Mesenchymal stem cell (in vitro differentiated cells and primary cell): ENCODE measurements around the gene SV2B.

Source experiments
- DNase-seq: peaks from one replicate; pipeline ENCODE4 v3.0.0-alpha.2; 2013
- H2AFZ ChIP-seq: one replicate; pipeline ENCODE4 v1.6.1; 2013; ENCODE audit warnings: low read depth, mild to moderate bottlenecking, control low read depth, inconsistent platforms, low read length, moderate library complexity
- H2AK5ac ChIP-seq: 2 replicates; pipeline ENCODE4 v1.6.1; 2013; ENCODE audit warnings: low read length, moderate library complexity, mild to moderate bottlenecking, inconsistent platforms; ENCODE audit not compliant: severe bottlenecking
- H2BK120ac ChIP-seq: one replicate; pipeline ENCODE4 v1.6.1; 2013; ENCODE audit warnings: low read depth, mild to moderate bottlenecking, inconsistent platforms, low read length, moderate library complexity
- H2BK12ac ChIP-seq, 2 experiments: one replicate each; pipeline ENCODE4 v1.6.1; 2013; ENCODE audit warnings: inconsistent platforms in 2 of 2, low read length in 2 of 2, mild to moderate bottlenecking in 2 of 2, moderate library complexity in 2 of 2, control low read depth in 1 of 2
- H2BK15ac ChIP-seq: one replicate; pipeline ENCODE4 v1.6.1; 2013; ENCODE audit warnings: mild to moderate bottlenecking, low read depth, inconsistent platforms; ENCODE audit not compliant: poor library complexity, severe bottlenecking
- H2BK5ac ChIP-seq: 2 replicates; pipeline ENCODE4 v1.6.1; 2013; ENCODE audit warnings: low read depth, mild to moderate bottlenecking, low read length, control low read depth, inconsistent platforms; ENCODE audit not compliant: poor library complexity, severe bottlenecking
- H3K14ac ChIP-seq, 2 experiments: one replicate each; pipeline ENCODE4 v1.6.1; 2013; ENCODE audit warnings: inconsistent platforms in 2 of 2, low read length in 2 of 2, control low read depth in 1 of 2, mild to moderate bottlenecking in 1 of 2, moderate library complexity in 1 of 2
- H3K18ac ChIP-seq, 2 experiments: one replicate each; pipeline ENCODE4 v1.6.1; 2013; ENCODE audit warnings: inconsistent platforms in 2 of 2, low read length in 2 of 2, control low read depth in 1 of 2, low read depth in 1 of 2, mild to moderate bottlenecking in 1 of 2
- H3K23ac ChIP-seq, 2 experiments: one replicate each; pipeline ENCODE4 v1.6.1; 2013; ENCODE audit warnings: inconsistent platforms in 2 of 2, low read length in 2 of 2, mild to moderate bottlenecking in 2 of 2, moderate library complexity in 2 of 2, control low read depth in 1 of 2
- H3K27ac ChIP-seq: 2 replicates; pipeline ENCODE4 v1.5.1; 2013; ENCODE audit warnings: mild to moderate bottlenecking, moderate library complexity, low read length, control low read depth, inconsistent platforms; ENCODE audit not compliant: poor library complexity, severe bottlenecking
- H3K27me3 ChIP-seq, 2 experiments: 2 replicates each; pipeline versions ENCODE4 v1.6.1 to v1.7.0; 2013; ENCODE audit warnings: low read length in 2 of 2, mild to moderate bottlenecking in 2 of 2, moderate library complexity in 2 of 2, control low read depth in 1 of 2, inconsistent platforms in 1 of 2; ENCODE audit not compliant: control insufficient read depth in 1 of 2, insufficient read depth in 1 of 2
- H3K36me3 ChIP-seq, 2 experiments: 2 replicates each; pipeline versions ENCODE4 v1.6.1 to v1.7.0; 2013; ENCODE audit warnings: low read length in 2 of 2, control low read depth in 1 of 2, inconsistent platforms in 1 of 2, low read depth in 1 of 2, mild to moderate bottlenecking in 1 of 2; ENCODE audit not compliant: insufficient read depth in 2 of 2, control insufficient read depth in 1 of 2
- H3K4ac ChIP-seq, 2 experiments: one replicate each; pipeline ENCODE4 v1.6.1; 2013; ENCODE audit warnings: inconsistent platforms in 2 of 2, low read length in 2 of 2, mild to moderate bottlenecking in 2 of 2, moderate library complexity in 2 of 2, control low read depth in 1 of 2, low read depth in 1 of 2
- H3K4me1 ChIP-seq: 2 replicates; pipeline ENCODE4 v1.6.1; 2013; ENCODE audit warnings: low read depth, low read length, control low read depth; ENCODE audit not compliant: control insufficient read depth, insufficient read depth
- H3K4me2 ChIP-seq: 2 replicates; pipeline ENCODE4 v1.6.1; 2013; ENCODE audit warnings: low read length, mild to moderate bottlenecking, inconsistent platforms; ENCODE audit not compliant: poor library complexity, severe bottlenecking
- H3K4me3 ChIP-seq, 2 experiments: 2 replicates each; pipeline versions ENCODE4 v1.5.1 to v1.7.0; 2013; ENCODE audit warnings: low read length in 2 of 2, mild to moderate bottlenecking in 2 of 2, control low read depth in 1 of 2, low read depth in 1 of 2; ENCODE audit not compliant: insufficient read depth in 1 of 2
- H3K79me1 ChIP-seq: replicated peaks from 2 replicates; pipeline ENCODE4 v1.6.1; 2013; ENCODE audit warnings: mild to moderate bottlenecking, control low read depth, low read length, inconsistent platforms; ENCODE audit not compliant: poor library complexity, severe bottlenecking
- H3K9ac ChIP-seq: 2 replicates; pipeline ENCODE4 v1.7.0; 2013; ENCODE audit warnings: mild to moderate bottlenecking, low read length, moderate library complexity
- H3K9me3 ChIP-seq: 2 replicates; pipeline ENCODE4 v1.7.0; 2013; ENCODE audit warnings: mild to moderate bottlenecking, low read length; ENCODE audit not compliant: control insufficient read depth
- H4K8ac ChIP-seq: one replicate; pipeline ENCODE4 v1.6.1; 2013; ENCODE audit warnings: inconsistent platforms, mild to moderate bottlenecking, low read length, moderate library complexity
- H4K91ac ChIP-seq: one replicate; pipeline ENCODE4 v1.6.1; 2013; ENCODE audit warnings: mild to moderate bottlenecking, low read length, inconsistent platforms
- WGBS: methylation state at CpG from one replicate; pipeline ENCODE4 v1.1.7; 2013; ENCODE audit warnings: mixed read lengths; 5-methylcytosine and 5-hydroxymethylcytosine counted together

Gene SV2B

GRCh38 chr15:91141097-91141496, 41.0 kb downstream of the SV2B start:
- Histone ChIP-seq H4K91ac (no peak overlapping the region), H3K9ac (no peak overlapping the region), H4K8ac (no peak overlapping the region), H3K79me1 (no peaks in the 10 kb centered on the region), H3K18ac (no peak overlapping the region), H2AK5ac (no peak overlapping the region), H2BK5ac (no peak overlapping the region), H2AFZ (no peak overlapping the region), H3K27ac (no peak overlapping the region), H3K4ac (no peak overlapping the region), H3K9me3 (no peaks in the 10 kb centered on the region), H3K4me2 (no peak overlapping the region), H3K23ac (no peak overlapping the region), H2BK120ac (no peak overlapping the region), H3K14ac (no peak overlapping the region), H3K36me3 (no peaks in the 10 kb centered on the region), H3K4me1 (no peaks in the 10 kb centered on the region), H2BK15ac (no peak overlapping the region), H3K27me3 (no peaks in the 10 kb centered on the region), H3K4me3 (no peak overlapping the region), H2BK12ac (no peak overlapping the region)
- no peak for DNase-seq
- WGBS: 71% methylated on average over 4 of the region's 4 CpGs

- no peak overlapping the region for H3K27ac ChIP-seq
- 78% methylated on average over 1 of the region's 1 CpG for WGBS
- H2BK5ac ChIP-seq: no peak overlapping the region
- no peak overlapping the region for H2AFZ ChIP-seq
- no peak overlapping the region for H2BK120ac ChIP-seq
- H3K9ac ChIP-seq: no peak overlapping the region
- H3K4me1 ChIP-seq: no peaks in the 10 kb centered on the region
- H3K23ac ChIP-seq: no peak overlapping the region
- no peak overlapping the region for H2BK15ac ChIP-seq
- no peak overlapping the region for H3K4me2 ChIP-seq
- no peak overlapping the region for H4K91ac ChIP-seq
- no peaks in the 10 kb centered on the region for H3K9me3 ChIP-seq
- H3K27me3 ChIP-seq: no peaks in the 10 kb centered on the region
- no peak overlapping the region for H2BK12ac ChIP-seq
- no peaks in the 10 kb centered on the region for H3K36me3 ChIP-seq
- no peak overlapping the region for H4K8ac ChIP-seq
- H3K4ac ChIP-seq: no peak overlapping the region
- no peaks in the 10 kb centered on the region for H3K79me1 ChIP-seq
- no peak for DNase-seq
- H2AK5ac ChIP-seq: no peak overlapping the region
- H3K4me3 ChIP-seq: no peak overlapping the region
- H3K14ac ChIP-seq: no peak overlapping the region
- no peak overlapping the region for H3K18ac ChIP-seq
These were observed 42.2 kb downstream of the SV2B start for GRCh38 chr15:91142106-91142744.

GRCh38 chr15:91142946-91143345, 42.9 kb downstream of the SV2B start:
- no peak overlapping the region for H2BK12ac ChIP-seq
- no peaks in the 10 kb centered on the region for H3K4me1 ChIP-seq
- H2AK5ac ChIP-seq: no peak overlapping the region
- H3K14ac ChIP-seq: no peak overlapping the region
- no peak overlapping the region for H3K27ac ChIP-seq
- no peak overlapping the region for H2BK15ac ChIP-seq
- no peaks in the 10 kb centered on the region for H3K9me3 ChIP-seq
- no peaks in the 10 kb centered on the region for H3K36me3 ChIP-seq
- H3K4me2 ChIP-seq: no peak overlapping the region
- no peak for DNase-seq
- H3K18ac ChIP-seq: no peak overlapping the region
- H3K23ac ChIP-seq: no peak overlapping the region
- H4K91ac ChIP-seq: no peak overlapping the region
- no peak overlapping the region for H2BK5ac ChIP-seq
- H2BK120ac ChIP-seq: no peak overlapping the region
- 52% methylated on average over 7 of the region's 7 CpGs for WGBS
- H4K8ac ChIP-seq: no peak overlapping the region
- H3K27me3 ChIP-seq: no peaks in the 10 kb centered on the region
- no peak overlapping the region for H2AFZ ChIP-seq
- H3K9ac ChIP-seq: no peak overlapping the region
- H3K79me1 ChIP-seq: no peaks in the 10 kb centered on the region
- H3K4me3 ChIP-seq: no peak overlapping the region
- H3K4ac ChIP-seq: no peak overlapping the region

GRCh38 chr15:91146728-91147127, 46.7 kb downstream of the SV2B start:
- H3K4me2 ChIP-seq: no peak overlapping the region
- no peak overlapping the region for H4K91ac ChIP-seq
- H2AK5ac ChIP-seq: no peak overlapping the region
- no CpG with 5 or more reads among the region's 1 CpG for WGBS
- H2BK120ac ChIP-seq: no peak overlapping the region
- no peak overlapping the region for H3K4me3 ChIP-seq
- H3K27ac ChIP-seq: no peak overlapping the region
- no peaks in the 10 kb centered on the region for H3K9me3 ChIP-seq
- no peak for DNase-seq
- no peaks in the 10 kb centered on the region for H3K27me3 ChIP-seq
- no peak overlapping the region for H3K18ac ChIP-seq
- H3K9ac ChIP-seq: no peak overlapping the region
- no peaks in the 10 kb centered on the region for H3K36me3 ChIP-seq
- no peak overlapping the region for H2BK5ac ChIP-seq
- H3K14ac ChIP-seq: no peak overlapping the region
- H2BK15ac ChIP-seq: no peak overlapping the region
- H3K23ac ChIP-seq: no peak overlapping the region
- no peak overlapping the region for H2AFZ ChIP-seq
- H4K8ac ChIP-seq: no peak overlapping the region
- no peak overlapping the region for H2BK12ac ChIP-seq
- H3K79me1 ChIP-seq: no peaks in the 10 kb centered on the region
- H3K4me1 ChIP-seq: no peaks in the 10 kb centered on the region
- no peak overlapping the region for H3K4ac ChIP-seq
